Measurements from ENCODE around the gene WDR1. TPM values are rescaled to one million over a fixed set of nuclear protein-coding genes. Genes with fewer than 3 reads are reported as not detected.

The WDR1 gene
- total and polyA plus RNA-seq, 2 donors (not counting 1 experiment from before 2014, with no cell fraction given): 331 to 751 TPM

- no peaks in the 10 kb centered on the region for H3K4me1 ChIP-seq (ENCODE audit: control insufficient read depth, extremely low read depth, insufficient read depth, low read length)
- no peaks in the 10 kb centered on the region for H3K27me3 ChIP-seq (ENCODE audit: control insufficient read depth, insufficient read depth, low read length)
- H3K4me3 ChIP-seq (replicated peaks in 1 of 4; ENCODE audit: control extremely low read depth in 1 of 4, insufficient read depth in 1 of 4, low read depth in 3 of 4, low read length in 4 of 4): no peak overlapping the region
- H3K9me3 ChIP-seq (ENCODE audit: control insufficient read depth, insufficient read depth, low read depth, low read length): no peaks in the 10 kb centered on the region
- H3K36me3 ChIP-seq (ENCODE audit: control insufficient read depth, insufficient read depth, low read length): peaks cover 72% of the 10 kb centered on the region
- H3K27ac ChIP-seq (ENCODE audit: insufficient read depth, low read length): no peak overlapping the region
- no peak overlapping the region for H2AFZ ChIP-seq (ENCODE audit: low read length)
- DNase-seq (ENCODE audit: low read depth in 2 of 2): no peak
- TF ChIP-seq EZH2 (IDR thresholded peaks at IDR 0.05; ENCODE audit: low read length, missing control alignments) (no peak), CTCF (conservative IDR thresholded peaks at IDR 0.05 in 1 of 2, IDR thresholded peaks at IDR 0.05 in 1 of 2; ENCODE audit: low read depth in 1 of 2, low read length in 2 of 2) (no peak)
- no peak overlapping the region for H3K4me2 ChIP-seq (ENCODE audit: extremely low read depth, insufficient read depth, low read length)
- H3K79me2 ChIP-seq (ENCODE audit: control insufficient read depth, insufficient read depth, low read length): peaks cover 18% of the 10 kb centered on the region
- no peak overlapping the region for H3K9ac ChIP-seq (ENCODE audit: insufficient read depth, low read length)
- no peaks in the 10 kb centered on the region for H4K20me1 ChIP-seq (ENCODE audit: control insufficient read depth, extremely low read depth, insufficient read depth, low read length)
These were observed 37.9 kb downstream of the WDR1 start for GRCh38 chr4:10078481-10079233.

GRCh38 chr4:10077483-10078335, 38.9 kb downstream of the WDR1 start:
- Histone ChIP-seq H3K4me2 (ENCODE audit: extremely low read depth, insufficient read depth, low read length) (no peak overlapping the region), H3K9me3 (ENCODE audit: control insufficient read depth, insufficient read depth, low read depth, low read length) (no peaks in the 10 kb centered on the region), H2AFZ (ENCODE audit: low read length) (no peak overlapping the region), H3K36me3 (ENCODE audit: control insufficient read depth, insufficient read depth, low read length) (peaks cover 68% of the 10 kb centered on the region), H3K9ac (ENCODE audit: insufficient read depth, low read length) (no peak overlapping the region), H3K4me3 (replicated peaks in 1 of 4; ENCODE audit: control extremely low read depth in 1 of 4, insufficient read depth in 1 of 4, low read depth in 3 of 4, low read length in 4 of 4) (no peak overlapping the region), H4K20me1 (ENCODE audit: control insufficient read depth, extremely low read depth, insufficient read depth, low read length) (no peaks in the 10 kb centered on the region), H3K4me1 (ENCODE audit: control insufficient read depth, extremely low read depth, insufficient read depth, low read length) (no peaks in the 10 kb centered on the region), H3K27me3 (ENCODE audit: control insufficient read depth, insufficient read depth, low read length) (no peaks in the 10 kb centered on the region), H3K27ac (ENCODE audit: insufficient read depth, low read length) (no peak overlapping the region), H3K79me2 (ENCODE audit: control insufficient read depth, insufficient read depth, low read length) (peaks cover 11% of the 10 kb centered on the region)
- DNase-seq (ENCODE audit: low read depth in 2 of 2): peak in 1 of 2 donors; percentile 21
- no peak for TF ChIP-seq EZH2 (IDR thresholded peaks at IDR 0.05; ENCODE audit: low read length, missing control alignments)
- no peak for TF ChIP-seq CTCF (conservative IDR thresholded peaks at IDR 0.05 in 1 of 2, IDR thresholded peaks at IDR 0.05 in 1 of 2; ENCODE audit: low read depth in 1 of 2, low read length in 2 of 2)

- H3K27ac ChIP-seq (ENCODE audit: insufficient read depth, low read length): no peak overlapping the region
- DNase-seq (ENCODE audit: low read depth in 2 of 2): no peak
- no peaks in the 10 kb centered on the region for H3K27me3 ChIP-seq (ENCODE audit: control insufficient read depth, insufficient read depth, low read length)
- no peak overlapping the region for H3K4me2 ChIP-seq (ENCODE audit: extremely low read depth, insufficient read depth, low read length)
- no peak overlapping the region for H3K4me3 ChIP-seq (replicated peaks in 1 of 4; ENCODE audit: control extremely low read depth in 1 of 4, insufficient read depth in 1 of 4, low read depth in 3 of 4, low read length in 4 of 4)
- no peaks in the 10 kb centered on the region for H3K4me1 ChIP-seq (ENCODE audit: control insufficient read depth, extremely low read depth, insufficient read depth, low read length)
- TF ChIP-seq EZH2 (IDR thresholded peaks at IDR 0.05; ENCODE audit: low read length, missing control alignments): no peak
- TF ChIP-seq CTCF (conservative IDR thresholded peaks at IDR 0.05 in 1 of 2, IDR thresholded peaks at IDR 0.05 in 1 of 2; ENCODE audit: low read depth in 1 of 2, low read length in 2 of 2): no peak
- H3K36me3 ChIP-seq (ENCODE audit: control insufficient read depth, insufficient read depth, low read length): peaks cover 66% of the 10 kb centered on the region
- no peak overlapping the region for H2AFZ ChIP-seq (ENCODE audit: low read length)
- H3K9ac ChIP-seq (ENCODE audit: insufficient read depth, low read length): no peak overlapping the region
- H3K79me2 ChIP-seq (ENCODE audit: control insufficient read depth, insufficient read depth, low read length): peaks cover 5% of the 10 kb centered on the region
- no peaks in the 10 kb centered on the region for H4K20me1 ChIP-seq (ENCODE audit: control insufficient read depth, extremely low read depth, insufficient read depth, low read length)
- H3K9me3 ChIP-seq (ENCODE audit: control insufficient read depth, insufficient read depth, low read depth, low read length): no peaks in the 10 kb centered on the region
These were observed 39.5 kb downstream of the WDR1 start for GRCh38 chr4:10077076-10077475.
